ENCODE measurements around the gene AGAP2. TPM values are rescaled to one million over a fixed set of nuclear protein-coding genes. Genes with fewer than 3 reads are reported as not detected.
"Not testable (repeated sequence)": the region's sequence is repeated elsewhere in the genome, so short reads cannot be mapped to it uniquely, and the experiment has no call there.

The AGAP2 gene
- total and polyA plus RNA-seq, 8 donors = 0.31 to 5.8 (median 0.54) TPM

DNA sequence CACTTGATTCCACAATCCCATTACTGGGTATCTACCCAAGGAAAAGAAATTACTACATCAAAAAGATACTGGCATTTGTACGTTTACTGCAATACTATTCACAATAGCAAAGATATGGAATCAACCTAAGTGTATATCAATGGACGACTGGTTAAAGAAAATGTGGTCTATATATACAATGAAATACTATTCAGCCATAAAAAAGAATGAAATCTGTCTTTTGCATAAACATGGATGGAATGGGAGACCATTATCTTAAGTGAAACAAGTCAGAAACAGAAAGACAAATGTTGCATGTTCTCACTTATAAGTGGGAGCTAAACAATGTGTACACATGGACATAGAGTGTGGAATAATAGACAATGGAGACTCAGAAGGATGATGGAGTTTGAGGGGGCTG is 49.6 kb downstream of the AGAP2 start:
- DNase-seq (no peak), ATAC-seq (no peak)
- peaks cover 0 to 8% of the 10 kb centered on the region in 2 donors for H3K4me1 ChIP-seq
- H3K27me3 ChIP-seq = peaks cover 0 to 46% of the 10 kb centered on the region in 2 donors
- H3K36me3 ChIP-seq = no peaks in the 10 kb centered on the region
- intact Hi-C loops (cut with DNase I) = no loop called here
- H3K4me3 ChIP-seq = no peak overlapping the region
- no peaks in the 10 kb centered on the region for H3K9me3 ChIP-seq
- TF ChIP-seq, protein P1, sequence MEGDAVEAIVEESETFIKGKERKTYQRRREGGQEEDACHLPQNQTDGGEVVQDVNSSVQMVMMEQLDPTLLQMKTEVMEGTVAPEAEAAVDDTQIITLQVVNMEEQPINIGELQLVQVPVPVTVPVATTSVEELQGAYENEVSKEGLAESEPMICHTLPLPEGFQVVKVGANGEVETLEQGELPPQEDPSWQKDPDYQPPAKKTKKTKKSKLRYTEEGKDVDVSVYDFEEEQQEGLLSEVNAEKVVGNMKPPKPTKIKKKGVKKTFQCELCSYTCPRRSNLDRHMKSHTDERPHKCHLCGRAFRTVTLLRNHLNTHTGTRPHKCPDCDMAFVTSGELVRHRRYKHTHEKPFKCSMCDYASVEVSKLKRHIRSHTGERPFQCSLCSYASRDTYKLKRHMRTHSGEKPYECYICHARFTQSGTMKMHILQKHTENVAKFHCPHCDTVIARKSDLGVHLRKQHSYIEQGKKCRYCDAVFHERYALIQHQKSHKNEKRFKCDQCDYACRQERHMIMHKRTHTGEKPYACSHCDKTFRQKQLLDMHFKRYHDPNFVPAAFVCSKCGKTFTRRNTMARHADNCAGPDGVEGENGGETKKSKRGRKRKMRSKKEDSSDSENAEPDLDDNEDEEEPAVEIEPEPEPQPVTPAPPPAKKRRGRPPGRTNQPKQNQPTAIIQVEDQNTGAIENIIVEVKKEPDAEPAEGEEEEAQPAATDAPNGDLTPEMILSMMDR (IDR thresholded peaks at IDR 0.05) = no peak
- H3K27ac ChIP-seq = no peak overlapping the region

DNA sequence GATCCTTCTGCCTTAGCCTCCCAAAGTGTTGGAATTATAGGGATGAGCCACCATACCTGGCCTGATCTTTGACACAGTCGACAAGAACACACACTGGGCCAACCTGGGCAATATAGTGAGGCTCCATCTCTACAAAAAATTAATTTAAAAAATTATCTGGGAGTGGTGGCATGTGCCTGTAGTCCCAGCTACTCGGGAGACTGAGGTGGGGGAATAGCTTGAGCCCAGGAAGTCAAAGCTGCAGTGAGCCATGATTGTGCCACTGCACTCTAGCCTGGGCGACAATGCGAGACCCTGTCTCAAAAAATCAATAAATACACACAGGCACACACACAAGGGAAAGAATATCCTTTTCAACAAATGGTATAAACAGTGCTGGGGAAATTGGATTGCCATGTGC is 50.7 kb downstream of the AGAP2 start:
- H3K27ac ChIP-seq = no peak overlapping the region
- intact Hi-C loops (cut with DNase I) = no loop called here
- ATAC-seq (no peak), DNase-seq (no peak)
- H3K27me3 ChIP-seq = peaks cover 0 to 46% of the 10 kb centered on the region in 2 donors
- no peaks in the 10 kb centered on the region for H3K9me3 ChIP-seq
- peaks cover 0 to 1% of the 10 kb centered on the region in 2 donors for H3K4me1 ChIP-seq
- no peak overlapping the region for H3K4me3 ChIP-seq
- TF ChIP-seq, protein P1 (IDR thresholded peaks at IDR 0.05) = no peak
- H3K36me3 ChIP-seq = no peaks in the 10 kb centered on the region

DNA sequence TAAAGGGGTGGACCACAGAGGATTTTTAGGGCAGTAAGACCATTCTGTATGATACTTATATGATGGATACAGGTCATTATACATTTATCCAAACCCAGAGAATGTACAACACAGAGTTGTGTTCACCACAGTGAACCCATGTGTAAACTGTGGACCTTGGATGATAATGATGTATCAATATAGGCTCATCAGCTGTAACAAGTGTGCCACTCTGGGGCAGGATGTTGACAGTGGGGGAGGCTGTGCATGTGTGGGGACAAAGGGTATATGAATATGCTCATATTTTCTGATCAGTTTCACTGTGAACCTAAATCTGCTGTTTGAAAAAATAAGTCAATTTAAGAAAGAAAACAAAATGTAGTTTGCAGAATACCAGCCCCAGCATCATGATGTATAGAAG is 58.8 kb downstream of the AGAP2 start:
- Histone ChIP-seq H3K4me1 (no peaks in the 10 kb centered on the region), H3K4me3 (no peak overlapping the region), H3K36me3 (no peaks in the 10 kb centered on the region), H3K27me3 (no peaks in the 10 kb centered on the region), H3K27ac (no peak overlapping the region), H3K9me3 (peaks cover 0 to 8% of the 10 kb centered on the region in 2 donors)
- intact Hi-C loops (cut with DNase I) = no loop called here
- no peak for DNase-seq
- no peak for ATAC-seq
- TF ChIP-seq, protein P1 (IDR thresholded peaks at IDR 0.05) = no peak

DNA sequence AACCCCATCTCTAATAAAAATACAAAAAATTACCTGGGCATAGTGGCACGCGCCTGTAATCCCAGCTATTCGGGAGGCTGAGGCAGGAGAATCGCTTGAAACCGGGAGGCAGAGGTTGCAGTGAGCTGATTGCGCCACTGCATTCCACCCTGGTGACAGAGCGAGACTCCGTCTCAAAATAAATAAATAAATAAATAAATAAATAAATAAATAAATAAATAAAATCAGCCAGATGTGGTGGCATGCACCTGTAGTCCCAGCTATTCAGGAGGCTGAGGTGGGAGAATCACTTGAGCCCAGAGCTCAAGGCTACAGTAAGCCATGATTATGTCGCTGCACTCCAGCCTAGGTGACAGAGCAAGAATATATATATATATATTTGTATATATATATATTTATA is 60.6 kb downstream of the AGAP2 start:
- DNase-seq; H3K27me3 ChIP-seq; H3K36me3 ChIP-seq; H3K27ac ChIP-seq; H3K4me1 ChIP-seq; ATAC-seq; intact Hi-C loops (cut with DNase I); H3K4me3 ChIP-seq; H3K9me3 ChIP-seq: not testable (repeated sequence)

DNA sequence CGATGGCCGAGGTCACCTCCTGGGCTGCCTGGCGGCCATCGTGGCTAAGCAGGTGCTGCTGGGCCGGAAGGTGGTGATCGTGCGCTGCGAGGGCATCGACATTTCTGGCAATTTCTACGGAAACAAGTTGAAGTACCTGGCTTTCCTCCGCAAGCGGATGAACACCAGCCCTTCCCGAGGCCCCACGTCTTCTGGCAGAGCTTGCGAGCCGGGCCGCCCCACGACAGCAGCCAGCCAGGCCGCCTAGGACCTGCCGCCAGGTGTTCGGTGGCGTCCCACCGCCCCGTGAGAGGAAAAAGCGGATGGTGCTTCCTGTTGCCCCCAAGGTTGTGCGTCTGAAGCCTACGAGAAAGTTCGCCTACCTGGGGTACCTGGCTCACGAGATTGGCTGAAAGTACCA is 63.9 kb downstream of the AGAP2 start:
- ATAC-seq = no peak
- Histone ChIP-seq H3K27me3 (peaks cover 0 to 5% of the 10 kb centered on the region in 2 donors), H3K4me1 (no peaks in the 10 kb centered on the region), H3K36me3 (no peaks in the 10 kb centered on the region), H3K4me3 (no peak overlapping the region), H3K9me3 (no peaks in the 10 kb centered on the region), H3K27ac (no peak overlapping the region)
- no peak for DNase-seq
- intact Hi-C loops (cut with DNase I) = no loop called here
- TF ChIP-seq, protein P1 (IDR thresholded peaks at IDR 0.05) = no peak

Small RNA genes lying within 50 kb of the gene (microRNA-seq; reads per million reads assigned to microRNA genes)
- gene MIR6759 = 0 reads per million in 2 donors

Other genes with a start within 250 kb of the AGAP2 start
- gene DDIT3, start 218.2 kb downstream of the AGAP2 start, total RNA-seq = 10 to 100 TPM; 18.3 to 27.2 TPM
- gene DDIT3, start 218.2 kb downstream of the AGAP2 start, polyA plus RNA-seq (ENCODE audit: insufficient read length in 6 of 6) = 10 to 100 TPM; 16.4 to 29.4 (median 19.3) TPM
- gene MBD6, start 215.9 kb downstream of the AGAP2 start, total RNA-seq = 100 to 1,000 TPM in 1 of 2 donors, 10 to 100 TPM in 1; 69.1 to 111 TPM
- gene MBD6, start 215.9 kb downstream of the AGAP2 start, polyA plus RNA-seq (ENCODE audit: insufficient read length in 6 of 6) = 10 to 100 TPM; 61.3 to 84.6 (median 73.2) TPM
- 100 to 1,000 TPM; 104 to 111 TPM for gene DCTN2, start 191.6 kb downstream of the AGAP2 start, total RNA-seq
- 100 to 1,000 TPM; 150 to 162 (median 156) TPM for gene DCTN2, start 191.6 kb downstream of the AGAP2 start, polyA plus RNA-seq (ENCODE audit: insufficient read length in 6 of 6)
- gene KIF5A, start 188.7 kb downstream of the AGAP2 start, total RNA-seq = under 1 TPM; 0.38 to 0.50 TPM
- 1 to 10 TPM; 4.3 to 6.5 (median 5.4) TPM for gene KIF5A, start 188.7 kb downstream of the AGAP2 start, polyA plus RNA-seq (ENCODE audit: insufficient read length in 6 of 6)
- 10 to 100 TPM; 43.4 to 44.1 TPM for gene PIP4K2C, start 147.6 kb downstream of the AGAP2 start, total RNA-seq
- 10 to 100 TPM; 17.0 to 22.2 (median 21.3) TPM for gene PIP4K2C, start 147.6 kb downstream of the AGAP2 start, polyA plus RNA-seq (ENCODE audit: insufficient read length in 6 of 6)
- 10 to 100 TPM; 20.1 to 30.4 TPM for gene DTX3, start 133.9 kb downstream of the AGAP2 start, total RNA-seq
- gene DTX3, start 133.9 kb downstream of the AGAP2 start, polyA plus RNA-seq (ENCODE audit: insufficient read length in 6 of 6) = 10 to 100 TPM; 51.3 to 64.8 (median 57.2) TPM
- 10 to 100 TPM; 16.5 to 20.0 TPM for gene ARHGEF25, start 127.3 kb downstream of the AGAP2 start, total RNA-seq
- gene ARHGEF25, start 127.3 kb downstream of the AGAP2 start, polyA plus RNA-seq (ENCODE audit: insufficient read length in 6 of 6) = 10 to 100 TPM; 45.1 to 53.4 (median 46.4) TPM
- gene B4GALNT1, start 105.5 kb downstream of the AGAP2 start, total RNA-seq = 1 to 10 TPM; 2.0 to 3.8 TPM
- 1 to 10 TPM in 5 of 6 donors, under 1 TPM in 1; 0.78 to 1.8 (median 1.3) TPM for gene B4GALNT1, start 105.5 kb downstream of the AGAP2 start, polyA plus RNA-seq (ENCODE audit: insufficient read length in 6 of 6)
- gene OS9, start 44.6 kb downstream of the AGAP2 start, total RNA-seq = 100 to 1,000 TPM; 282 to 321 TPM
- gene OS9, start 44.6 kb downstream of the AGAP2 start, polyA plus RNA-seq (ENCODE audit: insufficient read length in 6 of 6) = 100 to 1,000 TPM; 200 to 228 (median 219) TPM
- gene TSPAN31, start 6.3 kb upstream of the AGAP2 start, total RNA-seq = 10 to 100 TPM; 33.5 to 40.0 TPM
- 10 to 100 TPM; 69.2 to 83.8 (median 76.5) TPM for gene TSPAN31, start 6.3 kb upstream of the AGAP2 start, polyA plus RNA-seq (ENCODE audit: insufficient read length in 6 of 6)
- gene CDK4, start 13.6 kb upstream of the AGAP2 start, total RNA-seq = 100 to 1,000 TPM in 1 of 2 donors, 10 to 100 TPM in 1; 80.1 to 130 TPM
- gene CDK4, start 13.6 kb upstream of the AGAP2 start, polyA plus RNA-seq (ENCODE audit: insufficient read length in 6 of 6) = 100 to 1,000 TPM; 215 to 269 (median 245) TPM
- 10 to 100 TPM; 17.4 to 22.4 TPM for gene MARCHF9, start 16.4 kb upstream of the AGAP2 start, total RNA-seq
- gene MARCHF9, start 16.4 kb upstream of the AGAP2 start, polyA plus RNA-seq (ENCODE audit: insufficient read length in 6 of 6) = 10 to 100 TPM; 16.5 to 22.6 (median 19.5) TPM
- gene CYP27B1, start 28.3 kb upstream of the AGAP2 start, total RNA-seq = 1 to 10 TPM; 1.5 to 4.7 TPM
- gene CYP27B1, start 28.3 kb upstream of the AGAP2 start, polyA plus RNA-seq (ENCODE audit: insufficient read length in 6 of 6) = 1 to 10 TPM in 4 of 6 donors, under 1 TPM in 2; 0.58 to 3.4 (median 1.4) TPM
- gene METTL1, start 33.4 kb upstream of the AGAP2 start, total RNA-seq = 10 to 100 TPM; 17.3 to 39.2 TPM
- 10 to 100 TPM; 26.3 to 40.2 (median 30.6) TPM for gene METTL1, start 33.4 kb upstream of the AGAP2 start, polyA plus RNA-seq (ENCODE audit: insufficient read length in 6 of 6)
- gene EEF1AKMT3, start 33.9 kb upstream of the AGAP2 start, total RNA-seq = 1 to 10 TPM; 6.2 to 6.3 TPM
- 10 to 100 TPM; 14.7 to 19.7 (median 17.2) TPM for gene EEF1AKMT3, start 33.9 kb upstream of the AGAP2 start, polyA plus RNA-seq (ENCODE audit: insufficient read length in 6 of 6)
- gene TSFM, start 44.0 kb upstream of the AGAP2 start, total RNA-seq = 10 to 100 TPM; 25.6 to 26.2 TPM
- 10 to 100 TPM; 26.9 to 35.3 (median 31.5) TPM for gene TSFM, start 44.0 kb upstream of the AGAP2 start, polyA plus RNA-seq (ENCODE audit: insufficient read length in 6 of 6)
- 10 to 100 TPM; 10.5 to 12.8 TPM for gene AVIL, start 80.0 kb upstream of the AGAP2 start, total RNA-seq
- 10 to 100 TPM; 10.7 to 21.6 (median 20.0) TPM for gene AVIL, start 80.0 kb upstream of the AGAP2 start, polyA plus RNA-seq (ENCODE audit: insufficient read length in 6 of 6)
- 100 to 1,000 TPM; 179 to 210 TPM for gene CTDSP2, start 108.0 kb upstream of the AGAP2 start, total RNA-seq
- gene CTDSP2, start 108.0 kb upstream of the AGAP2 start, polyA plus RNA-seq (ENCODE audit: insufficient read length in 6 of 6) = 100 to 1,000 TPM; 275 to 321 (median 287) TPM
- gene ATP23, start 202.8 kb upstream of the AGAP2 start, total RNA-seq = 1 to 10 TPM; 6.1 to 6.4 TPM
- gene ATP23, start 202.8 kb upstream of the AGAP2 start, polyA plus RNA-seq (ENCODE audit: insufficient read length in 6 of 6) = 10 to 100 TPM in 1 of 6 donors, 1 to 10 TPM in 5; 8.6 to 14.1 (median 9.2) TPM

Measured in left lung (tissue), 10 donors.